GM23338 (cell line): ENCODE data around the gene FAM3D. TPM values are rescaled to one million over a fixed set of nuclear protein-coding genes. Genes with fewer than 3 reads are reported as not detected.

Experiments
- CREB1 ChIP-seq: fragments of 250-450 bp; sonication (Bioruptor Pico); IDR thresholded peaks from 2 replicates; pipeline ENCODE4 v1.5.0; 2020; ENCODE audit warnings: low read depth, mild to moderate bottlenecking, moderate library complexity
- CTCF ChIP-seq, 2 experiments: fragments of 200-600 bp in 1 of 2; sonication (generic) in 1 of 2; conservative IDR thresholded peaks; 2 replicates each; pipeline versions ENCODE4 v1.5.1 to v1.6.1; 2016 to 2017; ENCODE audit warnings: antibody characterized with exemption in 2 of 2, low read depth in 2 of 2, mild to moderate bottlenecking in 2 of 2, moderate library complexity in 1 of 2
- ETS1 ChIP-seq: IDR thresholded peaks from 2 replicates; pipeline ENCODE4 v1.6.1; 2016; ENCODE audit warnings: antibody characterized with exemption
- EZH2phosphoT487 ChIP-seq: fragments of 200-600 bp; sonication (generic); IDR thresholded peaks from one replicate; pipeline ENCODE4 v1.8.1; 2018; ENCODE audit warnings: antibody characterized with exemption; ENCODE audit not compliant: unreplicated experiment
- STAT1 ChIP-seq: IDR thresholded peaks from one replicate; pipeline ENCODE4 v1.6.1; 2016; ENCODE audit warnings: antibody characterized with exemption; ENCODE audit not compliant: unreplicated experiment
- ZNF114 ChIP-seq: fragments of 250-450 bp; sonication (Bioruptor Pico); IDR thresholded peaks from 2 replicates; pipeline ENCODE4 v1.5.0; 2020; ENCODE audit warnings: mild to moderate bottlenecking, moderate library complexity
- ZNF331 ChIP-seq: fragments of 250-450 bp; sonication (Bioruptor Pico); IDR thresholded peaks from 2 replicates; pipeline ENCODE4 v1.5.0; 2020; ENCODE audit warnings: low read depth, mild to moderate bottlenecking, moderate library complexity
- ZNF462 ChIP-seq: fragments of 250-450 bp; sonication (Bioruptor Pico); IDR thresholded peaks from 2 replicates; pipeline ENCODE4 v1.5.0; 2020; ENCODE audit warnings: mild to moderate bottlenecking, moderate library complexity
- polyA plus RNA-seq: library from polyadenylated mRNA; unstranded; fragments of >200 nt; fragmentation: Nextera tagmentation; extraction: Ambion mirVana; gene quantifications from 2 replicates; pipeline ENCODE4 v1.2.1, GENCODE V29; 2016
- total RNA-seq: library from RNA; depleted of rRNA; stranded (reverse); fragments of >200 nt; shearing (Covaris generic); gene quantifications from 2 replicates; pipeline ENCODE4 v1.2.3, GENCODE V29; 2014

FAM3D gene
- total and polyA plus RNA-seq, 2 experiments from 2014 or later, result 0.26 TPM; not detected in 1

GRCh38 chr3:58622892-58623291 lies 43.7 kb downstream of the FAM3D start (continued):
- TF ChIP-seq ZNF462 (CRISPR knock-in tag) (no peak), ETS1 (no peak), STAT1 (no peak), EZH2phosphoT487 (no peak), CREB1 (no peak), ZNF114 (CRISPR knock-in tag) (no peak), CTCF (conservative IDR thresholded peaks at IDR 0.05; ENCODE audit: low read depth in 2 of 2) (no peak), ZNF331 (CRISPR knock-in tag) (no peak)
